ENCODE measurements around the gene APOA1.

GRCh38 chr11:116860303-116860702 lies 22.9 kb upstream of the APOA1 start:
- TF ChIP-seq CTCF (IDR thresholded peaks at IDR 0.05) = no peak
- TF ChIP-seq POLR2A (IDR thresholded peaks at IDR 0.05) = no peak
